ENCODE results near the gene GUK1. TPM values are rescaled to one million over a fixed set of nuclear protein-coding genes. Genes with fewer than 3 reads are reported as not detected.

GUK1 gene
- total RNA-seq, 6 experiments from 2014 or later, result 215 to 313 (median 247) TPM

GRCh38 chr1:228093050-228093906, 46.8 kb upstream of the GUK1 start:
- peaks cover 64% of the 10 kb centered on the region for H3K4me1 Mint-ChIP-seq (ENCODE audit: low read depth)
- H3K4me3 Mint-ChIP-seq, result no peak overlapping the region
- H3K36me3 Mint-ChIP-seq (ENCODE audit: low read depth), result peaks cover 59% of the 10 kb centered on the region
- no peak for TF ChIP-seq CTCF (IDR thresholded peaks at IDR 0.05)
- H3K9me3 Mint-ChIP-seq, result peaks cover 18% of the 10 kb centered on the region
- H3K27ac Mint-ChIP-seq, result no peak overlapping the region
- DNase-seq, result no peak
- H3K27me3 Mint-ChIP-seq (ENCODE audit: insufficient read depth), result no peaks in the 10 kb centered on the region; the same call in 1 of the 2 replicates

- Mint-ChIP-seq H3K36me3 (ENCODE audit: low read depth) (peaks cover 64% of the 10 kb centered on the region), H3K4me1 (ENCODE audit: low read depth) (peaks cover 52% of the 10 kb centered on the region)
These were observed 45.6 kb upstream of the GUK1 start for GRCh38 chr1:228094432-228095016.

GRCh38 chr1:228095161-228095560, 44.9 kb upstream of the GUK1 start:
- H3K36me3 Mint-ChIP-seq (ENCODE audit: low read depth), result peaks cover 65% of the 10 kb centered on the region
- H3K4me3 Mint-ChIP-seq, result no peak overlapping the region
- peaks cover 45% of the 10 kb centered on the region for H3K4me1 Mint-ChIP-seq (ENCODE audit: low read depth)
- peaks cover 18% of the 10 kb centered on the region for H3K9me3 Mint-ChIP-seq
- no peak overlapping the region; the same call in 1 of the 2 replicates for H3K27ac Mint-ChIP-seq
- TF ChIP-seq CTCF (IDR thresholded peaks at IDR 0.05), result no peak
- DNase-seq, result no peak
- H3K27me3 Mint-ChIP-seq (ENCODE audit: insufficient read depth), result peaks cover 7% of the 10 kb centered on the region; the same call in 1 of the 2 replicates

More at GRCh38 chr1:228094432-228095016, 45.6 kb upstream of the GUK1 start:
- Mint-ChIP-seq H3K27me3 (ENCODE audit: insufficient read depth) (peaks cover 7% of the 10 kb centered on the region; the same call in 1 of the 2 replicates), H3K4me3 (no peak overlapping the region), H3K27ac (no peak overlapping the region; the same call in 1 of the 2 replicates), H3K9me3 (peaks cover 18% of the 10 kb centered on the region)
- no peak for DNase-seq
- no peak for TF ChIP-seq CTCF (IDR thresholded peaks at IDR 0.05)

- DNase-seq, result no peak
- Mint-ChIP-seq H3K36me3 (ENCODE audit: low read depth) (peaks cover 59% of the 10 kb centered on the region), H3K4me3 (no peak overlapping the region; the same call in 1 of the 2 replicates), H3K27ac (peak overlapping the region; percentile 65), H3K27me3 (ENCODE audit: insufficient read depth) (peaks cover 7% of the 10 kb centered on the region; the same call in 1 of the 2 replicates), H3K9me3 (peaks cover 18% of the 10 kb centered on the region), H3K4me1 (ENCODE audit: low read depth) (peaks cover 40% of the 10 kb centered on the region)
- TF ChIP-seq CTCF (IDR thresholded peaks at IDR 0.05), result no peak
These were observed 44.1 kb upstream of the GUK1 start for GRCh38 chr1:228095938-228096337.

GRCh38 chr1:228096416-228097332, 43.4 kb upstream of the GUK1 start:
- peaks cover 13% of the 10 kb centered on the region for H3K27me3 Mint-ChIP-seq (ENCODE audit: insufficient read depth)
- H3K4me1 Mint-ChIP-seq (ENCODE audit: low read depth), result peaks cover 40% of the 10 kb centered on the region
- H3K9me3 Mint-ChIP-seq, result peaks cover 18% of the 10 kb centered on the region
- no peak overlapping the region for H3K27ac Mint-ChIP-seq
- no peak overlapping the region for H3K4me3 Mint-ChIP-seq
- H3K36me3 Mint-ChIP-seq (ENCODE audit: low read depth), result peaks cover 51% of the 10 kb centered on the region
- DNase-seq, result no peak
- no peak for TF ChIP-seq CTCF (IDR thresholded peaks at IDR 0.05)

All from HFFc6 (cell line).